Endothelial cell of hepatic sinusoid (primary cell): ENCODE results near the gene CNPY4.

ENCODE experiments used
- in situ Hi-C: cut with HindIII; loops from 2 replicates; pipeline ENCODE4 v1.10.0; 2017; ENCODE audit warnings: low sequenced_read_pairs

Gene CNPY4

GRCh38 chr7:100166317-100166940 is 47.0 kb downstream of the CNPY4 start:
- in situ Hi-C loops, result no loop called here

GRCh38 chr7:100166970-100167911 is 47.8 kb downstream of the CNPY4 start:
- in situ Hi-C loops, result no loop called here

GRCh38 chr7:100167912-100168323 is 48.5 kb downstream of the CNPY4 start:
- in situ Hi-C loops, result no loop called here

GRCh38 chr7:100169147-100169850 is 49.9 kb downstream of the CNPY4 start:
- in situ Hi-C loops, result no loop called here

- in situ Hi-C loops, result no loop called here
Measured at GRCh38 chr7:100170101-100170897, 50.9 kb downstream of the CNPY4 start.

- in situ Hi-C loops, result no loop called here
Measured at GRCh38 chr7:100171087-100171681, 51.8 kb downstream of the CNPY4 start.

- in situ Hi-C loops, result no loop called here
Measured at GRCh38 chr7:100171840-100172239, 52.4 kb downstream of the CNPY4 start.

- in situ Hi-C loops, result no loop called here
Measured at GRCh38 chr7:100173806-100174495, 54.5 kb downstream of the CNPY4 start.

- in situ Hi-C loops, result no loop called here
Measured at GRCh38 chr7:100174582-100174981, 55.1 kb downstream of the CNPY4 start.
